ENCODE measurements around the gene PLA2G4B. TPM values are rescaled to one million over a fixed set of nuclear protein-coding genes. Genes with fewer than 3 reads are reported as not detected.

The PLA2G4B gene
- total and polyA plus RNA-seq, 7 donors: 0.92 to 6.5 (median 3.4) TPM; not detected in 1

- 94 to 96% methylated on average over 10 of the region's 10 CpGs for WGBS, 2 donors
- no peaks in the 10 kb centered on the region for H3K27me3 ChIP-seq
- DNase-seq: no peak
- intact Hi-C loops (cut with DNase I): no loop called here
- H3K9me3 ChIP-seq: no peaks in the 10 kb centered on the region
- no peak overlapping the region for H3K4me3 ChIP-seq
- peaks cover 0 to 26% (median 2%) of the 10 kb centered on the region in 4 donors for H3K36me3 ChIP-seq
- no peak overlapping the region for H3K27ac ChIP-seq
- H3K4me1 ChIP-seq: peaks cover 0 to 19% (median 15%) of the 10 kb centered on the region in 4 donors
- no peak for TF ChIP-seq EP300 (IDR thresholded peaks at IDR 0.05)
- no peak for TF ChIP-seq POLR2A (IDR thresholded peaks at IDR 0.05)
- no peak for TF ChIP-seq POLR2AphosphoS5 (IDR thresholded peaks at IDR 0.05)
- no peak for TF ChIP-seq CTCF (IDR thresholded peaks at IDR 0.05)
Observed at GRCh38 chr15:41832208-41832607, 6.4 kb upstream of the PLA2G4B start.

- Histone ChIP-seq H3K27me3 (no peaks in the 10 kb centered on the region), H3K27ac (no peak overlapping the region), H3K36me3 (peaks cover 0 to 29% (median 2%) of the 10 kb centered on the region in 4 donors), H3K4me3 (no peak overlapping the region), H3K4me1 (peaks cover 0 to 15% (median 11%) of the 10 kb centered on the region in 4 donors), H3K9me3 (no peaks in the 10 kb centered on the region)
- DNase-seq: no peak
- 41 to 58% methylated on average over 3 of the region's 3 CpGs for WGBS, 2 donors
- TF ChIP-seq POLR2AphosphoS5 (IDR thresholded peaks at IDR 0.05) (no peak), POLR2A (IDR thresholded peaks at IDR 0.05) (no peak), EP300 (IDR thresholded peaks at IDR 0.05) (no peak), CTCF (IDR thresholded peaks at IDR 0.05) (no peak)
- intact Hi-C loops (cut with DNase I): no loop called here
Observed at GRCh38 chr15:41832875-41833274, 5.8 kb upstream of the PLA2G4B start.

GRCh38 chr15:41834096-41834495 is 4.6 kb upstream of the PLA2G4B start:
- Histone ChIP-seq H3K9me3 (no peaks in the 10 kb centered on the region), H3K4me3 (no peak overlapping the region), H3K4me1 (peaks cover 0 to 9% (median 5%) of the 10 kb centered on the region in 4 donors), H3K27me3 (no peaks in the 10 kb centered on the region), H3K36me3 (peaks cover 0 to 34% (median 2%) of the 10 kb centered on the region in 4 donors), H3K27ac (no peak overlapping the region)
- intact Hi-C loops (cut with DNase I): no loop called here
- no peak for DNase-seq
- 87 to 90% methylated on average over 3 of the region's 3 CpGs for WGBS, 2 donors
- TF ChIP-seq POLR2AphosphoS5 (IDR thresholded peaks at IDR 0.05): no peak
- no peak for TF ChIP-seq CTCF (IDR thresholded peaks at IDR 0.05)
- no peak for TF ChIP-seq EP300 (IDR thresholded peaks at IDR 0.05)
- no peak for TF ChIP-seq POLR2A (IDR thresholded peaks at IDR 0.05)

DNA sequence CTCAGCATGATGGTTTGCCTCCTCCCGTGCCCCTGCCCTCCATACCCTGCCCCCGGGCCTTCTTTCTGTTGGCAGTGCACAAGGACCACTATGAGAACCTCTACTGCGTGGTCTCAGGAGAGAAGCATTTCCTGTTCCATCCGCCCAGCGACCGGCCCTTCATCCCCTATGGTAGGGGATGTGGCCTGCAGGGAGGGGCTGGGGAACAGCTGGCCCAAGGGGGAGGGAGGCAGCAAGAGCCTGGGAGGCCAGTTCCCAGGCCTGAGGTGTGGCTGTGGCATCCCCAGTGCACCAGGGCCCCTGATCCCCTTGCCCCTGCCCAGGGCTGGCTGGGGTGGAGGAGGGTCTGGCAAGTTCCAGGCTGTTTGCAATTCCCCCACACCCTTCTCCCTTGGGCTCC is 2.6 kb upstream of the PLA2G4B start:
- no peak overlapping the region for H3K27ac ChIP-seq
- H3K36me3 ChIP-seq: peaks cover 0 to 48% (median 5%) of the 10 kb centered on the region in 4 donors
- TF ChIP-seq EP300 (IDR thresholded peaks at IDR 0.05) (no peak), POLR2A (IDR thresholded peaks at IDR 0.05) (no peak), CTCF (IDR thresholded peaks at IDR 0.05) (no peak)
- H3K27me3 ChIP-seq: no peaks in the 10 kb centered on the region
- no peak overlapping the region for H3K4me3 ChIP-seq
- DNase-seq: no peak
- 71 to 90% methylated on average over 6 of the region's 6 CpGs for WGBS, 2 donors
- intact Hi-C loops (cut with DNase I): no loop called here
- no peaks in the 10 kb centered on the region for H3K4me1 ChIP-seq
- H3K9me3 ChIP-seq: no peaks in the 10 kb centered on the region

All from sigmoid colon (tissue), 7 donors.